NCI-H524 treated with DMSO at 0.1 percent for 48 hours (cell line): ENCODE results near the gene RRAGD.

Experiments
- DNase-seq: peaks from one replicate; lab custom pipeline; 2025; lab: John Stamatoyannopoulos, UW

The RRAGD gene

GRCh38 chr6:89339565-89339964, 72.5 kb downstream of the RRAGD start:
- no peak for DNase-seq

- DNase-seq, result no peak
These were observed 76.9 kb downstream of the RRAGD start for GRCh38 chr6:89335164-89335563.

- DNase-seq, result no peak
These were observed 81.2 kb downstream of the RRAGD start for GRCh38 chr6:89330910-89331309.

GRCh38 chr6:89328976-89329375, 83.1 kb downstream of the RRAGD start:
- DNase-seq, result no peak

GRCh38 chr6:89324304-89324703, 87.8 kb downstream of the RRAGD start:
- DNase-seq, result no peak

- DNase-seq, result no peak
These were observed 88.5 kb downstream of the RRAGD start for GRCh38 chr6:89323511-89323971.

- no peak for DNase-seq
These were observed 90.7 kb downstream of the RRAGD start for GRCh38 chr6:89321131-89321970.

- DNase-seq, result no peak
These were observed 92.0 kb downstream of the RRAGD start for GRCh38 chr6:89320012-89320559.

- no peak for DNase-seq
These were observed 95.0 kb downstream of the RRAGD start for GRCh38 chr6:89317067-89317466.

GRCh38 chr6:89315249-89315885, 96.7 kb downstream of the RRAGD start, which contains the start of gene GABRR2:
Gene GABRR2 (minus strand): TSS chr6:89315299. CDS start chr6:89315165, 134 bp downstream.
- DNase-seq, result no peak

GRCh38 chr6:89314692-89315091, 97.4 kb downstream of the RRAGD start:
- no peak for DNase-seq
